ENCODE data around the gene SRRM3.
"Not testable (repeated sequence)": the region's sequence is repeated elsewhere in the genome, so short reads cannot be mapped to it uniquely, and the experiment has no call there.

SRRM3 gene

GRCh38 chr7:76292911-76293310 is 91.2 kb downstream of the SRRM3 start:
- not testable (repeated sequence) for H3K27ac Mint-ChIP-seq; H3K4me3 Mint-ChIP-seq; H3K9me3 Mint-ChIP-seq; H3K36me3 Mint-ChIP-seq (ENCODE audit: low read depth)
- H3K27me3 Mint-ChIP-seq (ENCODE audit: low read depth) = peaks cover 10% of the 10 kb centered on the region
- H3K4me1 Mint-ChIP-seq (ENCODE audit: low read depth) = peaks cover 17% of the 10 kb centered on the region

- Mint-ChIP-seq H3K4me1 (ENCODE audit: low read depth) (peaks cover 17% of the 10 kb centered on the region), H3K27ac (no peak overlapping the region), H3K9me3 (no peaks in the 10 kb centered on the region), H3K4me3 (no peak overlapping the region), H3K27me3 (ENCODE audit: low read depth) (peaks cover 10% of the 10 kb centered on the region), H3K36me3 (ENCODE audit: low read depth) (no peaks in the 10 kb centered on the region)
Measured at GRCh38 chr7:76293407-76293901, 91.8 kb downstream of the SRRM3 start.

- H3K27me3 Mint-ChIP-seq (ENCODE audit: low read depth) = peaks cover 7% of the 10 kb centered on the region
- no peak overlapping the region for H3K4me3 Mint-ChIP-seq
- H3K27ac Mint-ChIP-seq = no peak overlapping the region
- H3K36me3 Mint-ChIP-seq (ENCODE audit: low read depth) = no peaks in the 10 kb centered on the region
- peaks cover 17% of the 10 kb centered on the region for H3K4me1 Mint-ChIP-seq (ENCODE audit: low read depth)
- no peaks in the 10 kb centered on the region for H3K9me3 Mint-ChIP-seq
Measured at GRCh38 chr7:76294344-76295024, 92.8 kb downstream of the SRRM3 start.

DNA sequence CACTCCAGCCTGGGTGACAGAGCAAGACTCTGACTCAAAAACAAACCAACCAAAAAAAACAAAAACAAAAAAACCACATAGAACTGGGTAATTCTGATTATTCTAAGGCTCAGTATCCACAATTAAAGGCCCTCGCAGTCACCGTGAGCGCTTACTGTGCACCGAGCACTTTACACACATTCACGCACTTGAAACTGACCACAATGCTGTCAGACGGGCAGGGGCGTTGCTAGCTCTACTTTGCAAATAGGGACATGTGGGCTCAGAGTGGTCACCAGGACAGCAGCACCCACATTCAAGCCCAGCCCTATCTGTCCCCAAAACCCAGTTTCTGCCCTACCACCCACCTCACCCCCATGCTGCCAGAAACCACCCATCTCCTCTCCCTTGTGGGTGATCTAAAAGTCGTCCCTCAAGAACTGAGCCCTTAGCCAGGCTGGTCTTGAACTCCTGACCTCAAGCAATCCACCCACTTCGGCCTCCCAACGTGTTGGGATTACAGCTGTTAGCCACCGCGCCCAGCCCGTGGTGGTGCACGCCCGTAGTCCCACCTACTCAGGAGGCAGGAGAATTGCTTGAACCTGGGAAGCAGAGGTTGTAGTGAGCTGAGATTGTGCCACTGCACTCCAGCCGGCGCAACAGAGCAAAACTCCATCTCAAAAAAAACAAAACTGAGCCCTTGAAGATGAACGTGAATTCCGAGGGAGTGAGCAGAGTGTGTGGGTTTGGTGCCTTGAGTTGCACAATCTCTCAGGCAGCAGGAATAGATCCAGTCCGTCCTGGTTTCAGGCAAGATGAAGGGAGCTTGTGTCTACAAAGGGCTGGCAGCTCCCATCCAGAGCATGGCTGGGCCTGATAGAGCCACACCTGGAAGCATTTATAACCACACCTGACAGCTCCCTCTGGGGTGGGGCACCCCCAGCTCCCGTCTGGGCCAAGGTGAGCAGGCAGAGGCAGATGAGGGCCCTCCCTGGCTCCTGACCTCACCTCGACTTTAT is 95.3 kb downstream of the SRRM3 start:
- no peaks in the 10 kb centered on the region for H3K9me3 Mint-ChIP-seq
- peaks cover 8% of the 10 kb centered on the region for H3K4me1 Mint-ChIP-seq (ENCODE audit: low read depth)
- no peaks in the 10 kb centered on the region for H3K36me3 Mint-ChIP-seq (ENCODE audit: low read depth)
- H3K4me3 Mint-ChIP-seq = no peak overlapping the region
- H3K27ac Mint-ChIP-seq = no peak overlapping the region
- H3K27me3 Mint-ChIP-seq (ENCODE audit: low read depth) = peaks cover 10% of the 10 kb centered on the region

DNA sequence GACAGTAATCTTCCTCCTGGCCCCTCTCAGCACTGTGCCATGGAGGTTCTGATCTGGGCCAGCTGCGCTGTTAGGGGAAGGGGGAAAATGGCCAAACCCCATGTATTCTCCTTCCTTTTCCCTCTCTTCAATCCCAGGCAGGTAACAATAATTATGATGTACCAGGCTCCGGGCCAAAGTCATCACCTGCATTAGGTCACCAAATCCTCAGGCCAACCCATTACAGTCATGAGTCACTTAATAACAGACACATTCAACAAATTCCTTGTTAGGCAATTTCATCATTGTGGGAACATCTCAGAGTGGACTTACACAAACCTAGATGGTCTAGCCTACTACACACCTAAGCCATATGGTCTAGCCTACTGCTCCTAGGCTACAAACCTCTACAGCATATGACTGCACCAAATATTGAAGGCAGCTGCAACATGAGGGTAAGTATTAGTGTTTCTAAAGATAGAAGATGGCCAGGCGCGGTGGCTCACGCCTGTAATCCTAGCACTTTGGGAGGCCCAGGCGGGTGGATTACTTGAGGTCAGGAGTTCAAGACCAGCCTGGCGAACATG is 98.6 kb downstream of the SRRM3 start:
- Mint-ChIP-seq H3K27me3 (ENCODE audit: low read depth) (peaks cover 14% of the 10 kb centered on the region), H3K27ac (no peak overlapping the region), H3K36me3 (ENCODE audit: low read depth) (no peaks in the 10 kb centered on the region), H3K4me3 (no peak overlapping the region), H3K4me1 (ENCODE audit: low read depth) (peaks cover 20% of the 10 kb centered on the region), H3K9me3 (no peaks in the 10 kb centered on the region)

DNA sequence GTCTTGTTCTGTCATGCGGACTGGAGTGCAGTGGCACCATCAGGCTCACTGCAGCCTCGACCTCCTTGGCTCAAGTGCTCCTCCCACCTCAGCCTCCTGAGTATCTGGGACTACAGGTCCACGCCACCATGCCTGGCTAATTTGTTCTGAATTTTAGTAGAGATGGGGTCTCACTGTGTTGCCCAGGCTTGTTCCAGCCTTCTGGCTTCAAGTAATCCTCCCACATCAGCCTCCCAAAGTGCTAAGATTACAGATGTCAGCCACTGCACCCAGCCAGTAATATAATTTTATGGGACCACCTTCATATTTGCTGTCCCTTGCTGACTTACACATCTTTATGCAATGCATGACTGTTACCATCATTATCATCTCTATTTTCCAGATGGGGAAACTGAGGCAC is 99.3 kb downstream of the SRRM3 start:
- Mint-ChIP-seq H3K9me3 (no peaks in the 10 kb centered on the region), H3K4me1 (ENCODE audit: low read depth) (peaks cover 20% of the 10 kb centered on the region), H3K36me3 (ENCODE audit: low read depth) (no peaks in the 10 kb centered on the region), H3K27ac (no peak overlapping the region), H3K27me3 (ENCODE audit: low read depth) (peaks cover 14% of the 10 kb centered on the region), H3K4me3 (no peak overlapping the region)

- Mint-ChIP-seq H3K36me3 (ENCODE audit: low read depth) (no peaks in the 10 kb centered on the region), H3K27ac (peak within 1 kb of the TSS; percentile 74), H3K4me3 (peak within 1 kb of the TSS; percentile 89), H3K4me1 (ENCODE audit: low read depth) (peaks cover 13% of the 10 kb centered on the region), H3K9me3 (no peaks in the 10 kb centered on the region), H3K27me3 (ENCODE audit: low read depth) (peaks cover 7% of the 10 kb centered on the region)
Measured at GRCh38 chr7:76302347-76303201, 100.9 kb downstream of the SRRM3 start, which contains the start of gene HSPB1. Gene HSPB1, plus strand, starts transcription at chr7:76302673. Its CDS starts 40 bp downstream, at chr7:76302713.

- Mint-ChIP-seq H3K27ac (peak overlapping the region; percentile 74), H3K4me1 (ENCODE audit: low read depth) (peaks cover 13% of the 10 kb centered on the region), H3K27me3 (ENCODE audit: low read depth) (peaks cover 7% of the 10 kb centered on the region), H3K9me3 (no peaks in the 10 kb centered on the region), H3K36me3 (ENCODE audit: low read depth) (no peaks in the 10 kb centered on the region), H3K4me3 (peak overlapping the region; percentile 89)
Measured at GRCh38 chr7:76303202-76304147, 101.8 kb downstream of the SRRM3 start.

GRCh38 chr7:76304888-76305375 is 103.2 kb downstream of the SRRM3 start:
- Mint-ChIP-seq H3K27me3 (ENCODE audit: low read depth) (peaks cover 7% of the 10 kb centered on the region), H3K27ac (no peak overlapping the region), H3K36me3 (ENCODE audit: low read depth) (no peaks in the 10 kb centered on the region), H3K4me3 (no peak overlapping the region), H3K4me1 (ENCODE audit: low read depth) (peaks cover 13% of the 10 kb centered on the region), H3K9me3 (no peaks in the 10 kb centered on the region)

DNA sequence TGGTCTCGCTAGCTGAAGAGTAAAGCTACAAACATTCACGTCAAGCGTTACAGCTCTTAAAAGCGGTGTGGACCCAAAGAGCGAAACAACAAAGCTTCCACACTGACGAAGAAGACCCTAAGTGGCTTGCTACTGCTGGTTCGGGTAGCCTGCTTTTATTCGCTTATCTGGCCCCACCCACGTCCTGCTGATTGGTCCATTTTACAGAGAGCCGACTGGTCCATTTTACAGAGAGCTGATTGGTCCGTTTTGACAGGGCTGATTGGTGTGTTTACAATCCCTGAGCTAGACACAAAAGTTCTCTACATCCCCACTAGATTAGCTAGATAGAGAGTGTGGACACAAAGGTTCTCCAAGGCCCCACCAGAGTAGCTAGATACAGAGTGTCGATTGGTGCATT is 107.2 kb downstream of the SRRM3 start:
- H3K4me1 Mint-ChIP-seq (ENCODE audit: low read depth); H3K27ac Mint-ChIP-seq; H3K9me3 Mint-ChIP-seq; H3K27me3 Mint-ChIP-seq (ENCODE audit: low read depth); H3K4me3 Mint-ChIP-seq; H3K36me3 Mint-ChIP-seq (ENCODE audit: low read depth): not testable (repeated sequence)

- not testable (repeated sequence) for H3K27ac Mint-ChIP-seq; H3K4me1 Mint-ChIP-seq (ENCODE audit: low read depth); H3K4me3 Mint-ChIP-seq; H3K27me3 Mint-ChIP-seq (ENCODE audit: low read depth); H3K36me3 Mint-ChIP-seq (ENCODE audit: low read depth); H3K9me3 Mint-ChIP-seq
Measured at GRCh38 chr7:76309341-76310101, 107.8 kb downstream of the SRRM3 start.

GRCh38 chr7:76310102-76310957 is 108.6 kb downstream of the SRRM3 start:
- Mint-ChIP-seq H3K36me3 (ENCODE audit: low read depth) (no peaks in the 10 kb centered on the region), H3K27me3 (ENCODE audit: low read depth) (no peaks in the 10 kb centered on the region), H3K27ac (no peak overlapping the region)

More at GRCh38 chr7:76310102-76310957, 108.6 kb downstream of the SRRM3 start:
- peaks cover 8% of the 10 kb centered on the region for H3K4me1 Mint-ChIP-seq (ENCODE audit: low read depth)
- H3K4me3 Mint-ChIP-seq = no peak overlapping the region
- no peaks in the 10 kb centered on the region for H3K9me3 Mint-ChIP-seq

Data from T-helper 1 cell treated with Interleukin-12 subunit alpha and Interleukin-12 subunit beta and Interleukin-4 antibody, amounts not matched to agents 30 μg/mL and 1 μg/mL, for 36 hours (primary cell).